ENCODE results near the gene TRIM52. TPM values are rescaled to one million over a fixed set of nuclear protein-coding genes. Genes with fewer than 3 reads are reported as not detected.
A peak's percentile ranks its signal among the peaks of the same experiment; 100 is the strongest.

TRIM52 gene
- total RNA-seq, 1 experiment from 2014 or later = 4.2 TPM

DNA sequence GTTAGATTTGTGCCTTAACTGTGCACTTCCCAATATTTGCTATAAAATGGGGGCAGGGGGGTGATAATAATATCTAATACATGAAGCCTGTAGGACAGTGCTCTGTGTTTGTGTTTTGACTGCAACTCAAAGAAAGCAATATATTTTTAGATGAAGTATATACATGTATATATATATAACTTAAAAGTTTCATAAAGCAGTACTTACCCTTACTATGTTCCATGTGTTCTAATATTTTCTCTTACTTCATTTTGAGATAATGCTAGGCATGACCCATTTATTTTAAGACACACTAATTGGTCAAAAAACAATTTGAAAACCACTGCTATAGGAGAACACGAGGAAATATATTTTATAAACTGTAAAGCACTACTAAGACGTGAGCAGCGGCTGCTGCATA lies 2.4 kb downstream of the TRIM52 start:
- no peak for DNase-seq (ENCODE audit: low read depth)

DNA sequence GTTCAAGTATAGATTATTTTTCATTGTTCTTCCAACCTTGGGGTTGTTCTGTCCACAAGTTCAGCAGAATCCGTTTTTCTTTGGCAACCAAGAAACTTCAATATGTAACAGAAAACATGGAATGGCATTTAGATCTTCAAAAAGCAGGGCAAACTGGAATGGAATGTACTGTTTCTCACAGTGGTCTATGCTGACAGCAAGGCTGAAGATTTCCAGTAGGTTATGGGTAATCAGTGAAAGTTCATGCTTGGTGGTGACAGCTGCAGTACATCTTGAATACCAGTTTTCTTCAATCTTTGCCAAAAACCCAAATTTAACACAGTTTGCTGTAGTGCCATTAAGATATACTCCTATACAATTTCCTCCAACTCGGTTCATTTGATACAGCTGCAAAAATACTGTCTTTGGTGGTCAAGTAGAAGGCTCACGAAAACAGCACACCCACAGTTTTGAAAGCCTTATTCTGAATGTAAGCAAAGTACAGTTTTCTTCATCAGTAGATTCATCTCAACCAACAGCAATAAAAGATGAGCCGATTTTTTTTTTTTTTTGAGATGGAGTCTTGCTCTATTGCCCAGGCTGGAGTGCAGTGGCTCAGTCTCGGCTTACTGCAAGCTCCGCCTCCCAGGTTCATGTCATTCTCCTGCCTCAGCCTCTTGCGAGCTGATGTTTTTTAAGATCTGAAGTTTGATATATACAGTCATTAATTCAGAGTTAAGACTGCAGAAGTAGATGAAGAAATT lies 4.9 kb downstream of the TRIM52 start:
- no peak for DNase-seq (ENCODE audit: low read depth)

DNA sequence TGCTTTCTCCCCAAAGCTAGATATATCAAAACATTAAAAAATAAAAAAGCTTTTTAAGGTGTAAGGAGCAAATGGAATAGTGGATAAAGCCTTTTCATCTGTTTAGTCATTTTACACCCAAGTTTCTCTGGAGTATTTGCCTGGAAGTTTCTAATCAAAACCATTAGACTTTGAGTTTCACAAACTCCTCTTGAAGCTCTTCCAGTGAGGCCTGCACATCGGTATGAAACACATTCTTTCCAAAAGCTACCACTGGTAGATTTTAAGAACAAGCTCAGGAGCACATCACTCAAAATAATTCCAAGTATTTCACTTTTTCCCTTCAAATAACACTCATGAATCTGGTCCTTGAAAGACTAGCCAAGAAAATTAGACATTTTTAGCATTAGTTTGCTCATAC lies 5.7 kb downstream of the TRIM52 start:
- DNase-seq (ENCODE audit: low read depth) = no peak

DNA sequence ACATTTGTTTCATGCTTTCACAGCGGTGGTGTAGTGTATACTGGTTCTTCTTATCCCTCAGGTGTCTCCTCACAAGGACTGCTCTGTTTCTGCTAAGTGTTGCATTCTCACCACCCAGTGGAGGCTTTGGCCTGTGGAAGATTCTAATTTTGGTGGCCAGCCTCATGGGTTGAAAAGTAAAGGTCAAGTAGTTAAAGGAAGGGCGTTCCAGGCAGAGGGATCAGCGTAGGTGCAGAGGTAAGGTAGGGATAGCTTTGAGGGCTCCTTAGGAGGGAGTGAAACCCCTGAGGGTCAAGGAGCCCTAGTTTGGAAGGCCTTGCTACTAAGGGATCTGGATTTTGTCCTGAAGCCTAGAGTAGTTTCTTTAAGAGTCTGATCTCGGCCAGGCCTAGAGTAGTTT lies 12.7 kb downstream of the TRIM52 start:
- DNase-seq (ENCODE audit: low read depth) = no peak

DNA sequence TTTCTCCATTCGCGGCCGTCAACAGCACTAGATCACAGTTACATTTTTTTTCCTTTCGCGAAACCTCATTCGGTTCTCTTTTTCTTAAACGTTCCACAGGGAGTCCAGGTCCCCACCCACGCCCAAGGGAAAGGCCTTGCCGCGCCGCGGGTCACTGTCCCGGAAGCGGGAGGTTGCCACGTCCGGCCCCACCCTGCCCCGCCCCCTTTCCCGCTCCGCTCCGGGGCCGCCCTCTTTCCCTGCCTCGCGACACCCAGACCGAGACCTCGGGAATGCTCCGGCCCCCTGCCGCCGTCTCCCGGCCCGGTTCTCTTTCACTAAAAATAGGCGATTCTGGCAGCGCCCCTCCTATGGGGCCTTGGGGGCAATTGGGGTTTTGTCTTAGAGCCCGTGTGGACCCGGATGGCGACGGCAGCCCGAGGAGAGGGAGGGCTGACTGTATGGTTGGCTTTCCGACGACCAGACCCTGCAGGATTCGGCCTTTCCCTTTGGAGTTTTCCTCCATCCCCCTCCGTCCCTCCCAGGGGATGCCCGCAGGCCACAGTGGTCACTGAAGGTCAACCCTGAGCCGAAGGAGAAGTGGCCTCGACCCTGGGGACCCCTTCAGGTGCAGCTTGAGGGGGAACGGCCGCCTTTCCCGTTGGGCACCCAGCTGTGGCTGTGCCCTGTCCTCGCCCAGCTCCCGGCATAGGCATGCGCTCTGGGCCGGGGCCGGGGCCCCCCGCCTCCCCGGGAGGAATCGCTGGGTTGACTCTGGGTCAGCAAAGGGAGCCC lies 14.5 kb downstream of the TRIM52 start:
- peak; percentile 88 for DNase-seq (ENCODE audit: low read depth)

DNA sequence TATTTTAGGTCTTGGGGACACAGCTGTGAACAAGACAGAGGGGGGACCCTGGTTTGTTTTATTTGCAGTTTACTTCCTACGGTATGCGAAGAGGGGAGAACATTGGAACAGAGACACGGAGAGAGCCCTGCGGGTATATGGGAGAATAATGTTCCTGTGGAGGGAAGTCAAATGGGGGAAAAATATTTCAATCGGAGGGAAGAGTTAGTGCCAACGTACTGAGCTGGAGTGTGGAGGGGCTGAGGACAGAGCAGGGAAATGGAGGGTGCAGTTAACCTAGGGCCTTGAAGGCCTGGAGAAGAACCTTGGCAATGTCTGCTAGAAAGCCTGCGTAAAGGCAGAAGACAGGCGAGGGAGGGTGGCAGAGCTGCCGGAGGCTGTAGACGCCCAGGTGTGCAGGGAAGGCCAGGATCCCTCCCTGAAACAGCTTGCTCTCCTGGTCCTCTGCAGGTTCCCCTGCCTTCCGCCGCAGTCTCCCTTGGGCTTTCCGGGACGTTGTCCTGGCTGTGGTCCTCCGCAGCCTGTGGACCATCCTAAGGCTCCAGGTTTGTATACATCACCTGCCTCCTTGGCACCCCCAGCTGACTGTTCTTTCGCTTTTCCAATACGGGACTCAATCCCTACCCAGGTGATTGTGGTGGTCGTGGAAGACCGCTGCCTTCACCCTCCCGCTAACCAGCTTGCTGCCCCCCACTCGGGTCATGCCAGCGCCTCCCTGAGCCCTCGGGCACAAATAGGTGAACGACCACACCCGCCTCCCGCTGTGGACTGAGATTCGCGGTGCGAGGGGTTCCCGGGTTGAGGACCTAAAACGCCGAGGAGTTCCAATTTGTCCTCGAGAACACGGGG lies 15.3 kb downstream of the TRIM52 start:
- DNase-seq (ENCODE audit: low read depth) = no peak

DNA sequence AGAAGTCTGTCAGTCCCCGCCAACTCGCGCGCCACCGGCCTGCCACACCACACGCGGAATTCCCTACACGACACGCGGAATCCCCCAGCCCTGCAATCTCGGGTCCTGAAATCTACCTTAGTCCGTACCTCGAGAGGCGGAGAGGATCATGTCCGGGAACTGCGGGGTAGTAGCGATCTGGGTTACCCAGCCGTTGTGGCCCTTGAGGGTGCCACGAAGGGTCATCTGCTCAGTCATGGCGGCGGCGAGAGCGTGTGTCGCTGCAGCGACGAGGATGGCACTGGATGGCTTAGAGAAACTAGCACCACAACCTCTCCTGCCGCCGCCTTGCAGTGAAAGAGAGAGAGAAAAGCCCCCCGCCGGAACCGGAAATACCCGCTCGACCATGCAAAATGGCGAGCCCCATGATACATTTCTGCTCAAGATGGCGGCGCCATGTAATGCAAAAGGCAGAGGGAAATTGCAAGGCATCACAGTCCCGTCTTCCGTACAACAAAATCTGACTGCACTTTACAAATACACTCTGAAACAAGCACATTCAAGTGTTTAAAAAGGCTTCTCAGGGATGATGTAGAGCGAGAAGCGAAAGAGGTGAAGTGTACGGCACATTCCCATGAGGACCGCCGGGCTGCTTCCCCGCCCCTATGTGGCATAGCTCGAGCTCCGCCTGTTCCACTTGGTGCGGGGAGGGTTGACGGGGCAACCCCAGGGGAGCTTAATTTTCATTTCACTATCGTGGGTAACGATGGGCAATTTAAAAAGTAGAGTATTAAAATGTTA lies 17.2 kb downstream of the TRIM52 start, which contains the start of gene RACK1:
Gene RACK1 (minus strand): TSS at position 343 of the 780 bp plus-strand sequence. CDS start 106 bp downstream, at position 237.
- DNase-seq (ENCODE audit: low read depth) = peak; percentile 86

DNA sequence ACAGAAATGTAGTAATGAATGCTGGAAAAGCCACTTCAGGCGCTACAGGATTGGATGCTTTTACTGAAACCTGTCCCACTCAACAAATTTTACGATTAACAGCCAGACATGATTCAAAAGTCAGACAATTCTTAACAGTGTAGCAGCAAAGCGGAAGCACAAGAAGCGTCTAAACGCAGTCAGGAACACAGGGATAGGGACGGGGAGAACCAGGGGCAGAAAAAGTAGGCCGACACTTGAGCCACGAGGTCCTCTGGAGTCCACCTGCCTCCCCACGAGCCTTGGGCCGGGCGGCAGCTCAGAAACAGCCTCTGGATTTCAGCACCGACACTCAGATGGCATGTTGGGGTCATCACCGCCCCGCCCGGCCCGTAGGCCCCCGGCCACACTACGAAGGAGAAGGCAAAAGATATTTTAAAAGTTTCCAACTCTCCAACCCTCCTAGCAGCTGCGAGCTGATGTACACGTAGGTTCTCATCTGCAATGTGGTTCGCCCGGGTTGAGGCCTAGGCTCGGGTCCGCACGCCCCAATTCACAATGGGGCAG lies 17.9 kb downstream of the TRIM52 start:
- no peak for DNase-seq (ENCODE audit: low read depth)

GRCh38 chr5:181242031-181242451 lies 18.9 kb downstream of the TRIM52 start:
- no peak for DNase-seq (ENCODE audit: low read depth)

GRCh38 chr5:181241393-181241975 lies 19.5 kb downstream of the TRIM52 start:
- DNase-seq (ENCODE audit: low read depth) = peak; percentile 67

- DNase-seq (ENCODE audit: low read depth) = no peak
These were observed 21.8 kb downstream of the TRIM52 start for GRCh38 chr5:181239062-181239663.

DNA sequence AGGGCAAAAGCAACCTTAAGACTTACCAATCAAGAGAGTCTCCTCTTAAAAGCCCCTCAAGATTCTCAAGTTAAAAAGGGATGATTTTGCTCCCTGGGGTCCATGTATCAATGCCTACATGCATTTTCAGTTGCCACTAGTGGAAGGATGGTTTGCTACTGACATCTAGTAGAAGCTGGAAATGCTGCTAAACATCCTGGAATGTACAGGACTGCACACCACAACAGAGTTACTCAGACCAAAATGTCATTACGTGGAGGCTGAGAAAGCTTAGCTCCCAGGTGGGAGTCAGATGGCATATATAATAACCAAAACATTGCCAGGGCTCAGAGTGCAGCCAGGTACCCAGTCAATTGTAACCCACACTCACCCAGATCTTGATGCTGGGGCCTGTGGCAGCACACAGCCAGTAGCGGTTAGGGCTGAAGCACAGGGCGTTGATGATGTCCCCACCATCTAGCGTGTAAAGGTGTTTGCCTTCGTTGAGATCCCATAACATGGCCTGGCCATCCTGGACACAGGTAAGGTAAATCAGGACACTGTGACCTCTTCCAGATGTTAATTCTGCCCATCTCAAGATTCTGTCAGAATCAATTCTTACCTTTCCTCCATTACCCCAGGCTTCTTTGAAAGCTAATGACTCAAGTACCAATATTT lies 23.1 kb downstream of the TRIM52 start:
- no peak for DNase-seq (ENCODE audit: low read depth)

DNA sequence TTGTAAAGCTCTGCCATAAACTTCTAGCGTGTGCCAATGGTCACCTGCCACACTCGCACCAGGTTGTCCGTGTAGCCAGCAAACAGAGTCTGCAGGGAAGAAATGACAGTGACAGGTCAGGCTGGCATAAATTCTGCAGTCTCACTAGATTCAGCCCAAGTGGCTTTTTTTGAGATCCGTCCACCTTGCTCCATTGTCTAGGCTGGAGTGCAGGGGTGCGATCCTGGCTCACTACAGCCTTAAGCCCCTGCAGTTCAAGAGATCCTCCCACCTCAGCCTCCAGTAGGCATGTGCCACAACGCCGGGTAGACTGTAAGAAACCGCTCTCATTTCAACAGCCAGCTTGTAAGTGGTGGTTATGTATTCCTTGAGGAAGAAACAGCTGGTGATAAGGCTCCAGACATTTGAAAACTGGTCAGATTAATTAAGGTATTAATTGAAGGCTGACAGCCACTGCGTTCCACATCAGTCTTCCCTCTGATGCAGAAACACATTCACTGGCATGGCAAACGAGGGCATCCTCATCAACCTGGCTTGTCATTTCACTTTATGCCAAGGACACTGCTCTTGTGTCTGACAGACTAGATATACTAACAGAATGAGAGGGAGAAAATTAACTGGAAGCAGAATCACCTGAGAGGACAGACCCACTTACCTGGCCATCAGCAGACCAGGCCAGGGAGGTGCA lies 23.8 kb downstream of the TRIM52 start:
- DNase-seq (ENCODE audit: low read depth) = no peak

DNA sequence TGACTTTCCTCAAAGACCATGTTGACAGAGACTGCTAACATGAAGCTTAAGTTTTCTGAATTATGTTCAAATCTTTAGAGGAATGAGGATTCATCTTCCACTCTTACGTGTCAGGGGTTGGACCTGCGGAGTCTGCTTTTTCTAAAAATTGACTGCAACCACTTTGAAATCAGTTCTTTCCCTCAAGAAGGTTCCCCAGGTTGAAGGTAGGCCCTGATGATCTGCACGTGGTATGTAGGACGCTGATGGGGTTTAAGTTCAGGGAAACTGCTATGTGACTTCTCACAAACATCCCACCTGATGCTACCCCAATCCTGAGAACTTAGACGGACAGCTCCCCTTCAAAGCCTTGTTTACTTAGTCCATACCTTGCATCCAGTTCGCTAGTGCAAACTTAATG lies 24.5 kb downstream of the TRIM52 start:
- DNase-seq (ENCODE audit: low read depth) = no peak

- no peak for DNase-seq (ENCODE audit: low read depth)
These were observed 25.1 kb downstream of the TRIM52 start for GRCh38 chr5:181235689-181236366.

- no peak for DNase-seq (ENCODE audit: low read depth)
These were observed 25.6 kb downstream of the TRIM52 start for GRCh38 chr5:181235323-181235688.

- DNase-seq (ENCODE audit: low read depth) = no peak
These were observed 26.3 kb downstream of the TRIM52 start for GRCh38 chr5:181234455-181235306.
